ENCODE data around the gene CFAP73. TPM values are rescaled to one million over a fixed set of nuclear protein-coding genes. Genes with fewer than 3 reads are reported as not detected.

CFAP73 gene
- 0.07 to 0.13 TPM (median 0.11 TPM) in 4 of 5 replicates, not detected in the other for total RNA-seq (2022; extraction: Qiagen RNA extraction)

DNA sequence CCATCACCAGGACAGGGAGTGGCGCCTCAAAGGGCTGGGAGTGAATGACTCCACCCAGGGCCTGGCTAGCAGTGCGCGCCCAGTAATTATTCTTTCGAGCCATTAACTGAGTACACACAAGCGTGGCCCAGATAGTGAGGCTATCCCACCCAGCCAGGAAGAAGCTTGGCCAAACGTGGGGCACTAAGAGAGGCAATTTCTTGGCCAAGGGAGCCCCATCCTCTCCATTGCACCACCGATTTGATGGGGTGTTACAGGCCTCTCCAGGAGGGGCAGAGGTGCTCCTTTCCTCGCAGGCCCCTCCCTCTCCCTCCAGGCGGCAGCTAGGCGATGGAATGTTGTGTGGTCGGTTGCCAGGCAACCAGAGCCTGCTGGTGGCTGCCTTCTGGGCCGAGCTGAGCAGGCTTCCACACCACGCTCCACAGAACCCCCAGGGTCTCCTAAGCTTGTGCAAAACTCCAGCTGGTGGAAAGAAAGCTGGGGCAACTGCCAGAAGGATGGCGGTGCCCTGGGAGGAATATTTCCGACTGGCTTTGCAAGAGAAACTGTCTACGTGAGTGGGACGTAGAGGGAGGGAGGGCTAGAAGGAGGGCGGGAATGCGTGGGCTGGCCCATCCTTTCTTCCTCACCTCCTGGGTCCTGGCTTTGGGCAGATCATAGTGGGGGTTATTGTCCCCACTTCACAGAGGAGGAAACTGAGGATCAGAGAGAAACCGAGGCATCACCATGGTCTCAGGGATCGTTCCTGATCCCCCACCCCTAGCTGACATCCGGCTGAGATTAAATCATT lies at the start of gene CFAP73:
CFAP73 (plus strand) TSS at position 364 of the 790 bp plus-strand sequence; CDS start at position 498, 134 bp downstream.

DNA sequence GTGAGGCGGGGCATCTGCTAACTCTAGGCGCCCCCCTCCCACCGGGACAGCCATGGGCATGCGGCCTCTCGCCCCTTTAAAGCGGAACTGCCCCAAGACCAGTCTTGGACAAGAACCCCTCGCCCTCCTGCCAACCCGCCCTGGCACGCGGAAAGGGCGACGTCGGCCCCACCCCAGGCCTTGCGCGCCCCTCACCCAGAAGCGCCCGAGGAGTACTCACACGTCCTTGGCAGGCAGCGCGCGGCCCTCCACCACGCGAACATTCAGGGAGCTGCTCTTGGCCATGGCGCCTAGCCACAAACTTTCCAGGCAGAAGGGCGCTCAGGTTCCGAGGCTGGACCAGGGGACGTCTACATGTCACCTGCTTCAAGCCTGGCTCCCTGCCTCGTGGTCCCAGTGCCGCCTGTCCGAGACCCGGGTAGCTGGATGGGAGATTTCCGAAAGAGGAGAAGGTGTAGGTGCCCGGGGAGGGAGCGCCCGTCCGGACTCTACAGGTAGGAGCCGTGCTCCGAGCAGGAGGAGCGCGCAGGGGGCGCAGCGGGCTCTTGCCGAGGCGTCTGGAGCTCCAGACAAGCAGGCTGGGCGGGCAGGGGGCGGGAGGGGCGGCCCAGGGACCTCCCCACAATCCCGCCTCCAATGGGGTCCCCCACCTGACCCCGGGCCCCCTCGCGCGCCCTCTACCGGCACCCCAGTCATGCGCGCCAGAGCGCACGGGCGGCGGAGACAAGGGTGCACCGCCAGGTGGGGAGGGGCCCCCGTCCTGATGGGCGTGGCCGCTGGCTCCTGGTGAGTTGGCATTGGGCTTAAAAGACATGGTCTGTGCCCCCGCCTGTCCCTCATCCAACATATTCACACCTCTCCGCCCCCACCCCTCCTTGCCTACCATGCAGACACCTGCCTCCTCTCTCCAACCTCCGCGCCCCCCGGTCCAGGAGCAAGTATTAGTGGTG lies 14.1 kb upstream of the CFAP73 start, which contains the start of gene RASAL1:
RASAL1 (minus strand) TSS at position 584 of the 950 bp plus-strand sequence; CDS start at position 285, 299 bp downstream.

GRCh38 chr12:113185180-113186032 lies 35.9 kb downstream of the CFAP73 start, which contains the start of the genes DDX54 and RITA1:
DDX54 (minus strand) TSS chr12:113185478; CDS start chr12:113185451, 27 bp downstream.
RITA1 (plus strand) TSS chr12:113185721; CDS start chr12:113186747, 1,026 bp downstream.

Other genes starting within 250 kb of the CFAP73 start
- 38.6 to 64.7 TPM (median 56.9 TPM) in 5 replicates for gene OAS1, start 242.8 kb upstream of the CFAP73 start, total RNA-seq (2022; extraction: Qiagen RNA extraction)
- 22.3 to 31.0 TPM (median 27.9 TPM) in 5 replicates for gene OAS3, start 211.2 kb upstream of the CFAP73 start, total RNA-seq (2022; extraction: Qiagen RNA extraction)
- gene OAS2, start 171.2 kb upstream of the CFAP73 start, total RNA-seq (2022; extraction: Qiagen RNA extraction) = 0.21 to 0.27 TPM (median 0.23 TPM) in 5 replicates
- 0.32 to 0.62 TPM (median 0.42 TPM) in 5 replicates for gene DTX1, start 93.0 kb upstream of the CFAP73 start, total RNA-seq (2022; extraction: Qiagen RNA extraction)
- 0.45 to 0.63 TPM (median 0.53 TPM) in 5 replicates for gene RASAL1, start 14.0 kb upstream of the CFAP73 start, total RNA-seq (2022; extraction: Qiagen RNA extraction)
- 43.0 to 83.8 TPM (median 77.4 TPM) in 5 replicates for gene DDX54, start 35.8 kb downstream of the CFAP73 start, total RNA-seq (2022; extraction: Qiagen RNA extraction)
- 24.7 to 39.4 TPM (median 37.3 TPM) in 5 replicates for gene RITA1, start 36.0 kb downstream of the CFAP73 start, total RNA-seq (2022; extraction: Qiagen RNA extraction)
- 16.6 to 21.2 TPM (median 20.5 TPM) in 5 replicates for gene TPCN1, start 71.7 kb downstream of the CFAP73 start, total RNA-seq (2022; extraction: Qiagen RNA extraction)
- 6.9 to 10.7 TPM (median 9.4 TPM) in 5 replicates for gene SLC8B1, start 185.4 kb downstream of the CFAP73 start, total RNA-seq (2022; extraction: Qiagen RNA extraction)
- 25.9 to 36.9 TPM (median 32.3 TPM) in 5 replicates for gene PLBD2, start 208.9 kb downstream of the CFAP73 start, total RNA-seq (2022; extraction: Qiagen RNA extraction)